NCI-H2107 treated with DMSO at 0.1 percent for 48 hours (cell line): ENCODE results near the gene POR.

Experiments used
- DNase-seq: peaks from one replicate; lab custom pipeline; 2025; ENCODE audit not compliant: unreplicated experiment; lab: John Stamatoyannopoulos, UW

The POR gene

GRCh38 chr7:75915416-75916156, 631 bp downstream of the POR start:
- DNase-seq = no peak

- no peak for DNase-seq
These were observed 1.3 kb downstream of the POR start for GRCh38 chr7:75916259-75916658.

- no peak for DNase-seq
These were observed 2.0 kb downstream of the POR start for GRCh38 chr7:75916685-75917634.

- DNase-seq = no peak
These were observed 5.6 kb downstream of the POR start for GRCh38 chr7:75920431-75921161.

- no peak for DNase-seq
These were observed 6.5 kb downstream of the POR start for GRCh38 chr7:75921479-75921878.

- DNase-seq = no peak
These were observed 8.1 kb downstream of the POR start for GRCh38 chr7:75922966-75923603.

GRCh38 chr7:75924256-75924655, 9.3 kb downstream of the POR start:
- DNase-seq = no peak

GRCh38 chr7:75924889-75925288, 9.9 kb downstream of the POR start:
- DNase-seq = peak; percentile 41

GRCh38 chr7:75925717-75926435, 10.9 kb downstream of the POR start:
- no peak for DNase-seq

GRCh38 chr7:75928568-75928914, 13.6 kb downstream of the POR start:
- no peak for DNase-seq

GRCh38 chr7:75931680-75932079, 16.7 kb downstream of the POR start:
- peak; percentile 98 for DNase-seq

- DNase-seq = no peak
These were observed 23.2 kb downstream of the POR start for GRCh38 chr7:75937958-75938786.

- peak; percentile 51 for DNase-seq
These were observed 24.0 kb downstream of the POR start for GRCh38 chr7:75938921-75939320.

GRCh38 chr7:75943864-75944263, 28.9 kb downstream of the POR start:
- DNase-seq = no peak

GRCh38 chr7:75944507-75944906, 29.6 kb downstream of the POR start:
- DNase-seq = no peak

- peak; percentile 80 for DNase-seq
These were observed 30.6 kb downstream of the POR start for GRCh38 chr7:75945297-75946168.

- peak; percentile 85 for DNase-seq
These were observed 31.4 kb downstream of the POR start for GRCh38 chr7:75946207-75946855.

- no peak for DNase-seq
These were observed 33.2 kb downstream of the POR start for GRCh38 chr7:75948179-75948578.
